Aorta (tissue), 5 donors: Measurements from ENCODE around the gene NUAK1. TPM values are rescaled to one million over a fixed set of nuclear protein-coding genes. Genes with fewer than 3 reads are reported as not detected.

Experiments used
- ATAC-seq: fragments of 200-7000 bp; cut with Tn5 transposase; one replicate; pipeline ENCODE4 v1.9.1; 2022; ENCODE audit warnings: moderate library complexity; ENCODE audit not compliant: low FRiP score
- DNase-seq, 2 donors: peaks; one replicate each; pipeline ENCODE4 v3.0.0-alpha.2; 2020
- H3K27ac ChIP-seq, 2 donors: one replicate each; pipeline ENCODE4 v1.5.1; 2013; ENCODE audit warnings: low read length in 2 of 2, mild to moderate bottlenecking in 2 of 2, moderate library complexity in 2 of 2, control low read depth in 1 of 2, inconsistent platforms in 1 of 2, low read depth in 1 of 2
- H3K27me3 ChIP-seq, 2 donors: one replicate each; pipeline ENCODE4 v1.6.1; 2013; ENCODE audit warnings: control low read depth in 1 of 2, low read length in 1 of 2, mild to moderate bottlenecking in 1 of 2, moderate library complexity in 1 of 2; ENCODE audit not compliant: insufficient read depth in 2 of 2, control insufficient read depth in 1 of 2
- H3K36me3 ChIP-seq, 2 donors: one replicate each; pipeline ENCODE4 v1.6.1; 2013; ENCODE audit warnings: control low read depth in 1 of 2, low read length in 1 of 2, mild to moderate bottlenecking in 1 of 2; ENCODE audit not compliant: insufficient read depth in 2 of 2, control insufficient read depth in 1 of 2
- H3K4me1 ChIP-seq, 2 donors: one replicate each; pipeline ENCODE4 v1.6.1; 2013; ENCODE audit warnings: low read length in 2 of 2, control low read depth in 1 of 2, mild to moderate bottlenecking in 1 of 2, moderate library complexity in 1 of 2; ENCODE audit not compliant: insufficient read depth in 2 of 2, control insufficient read depth in 1 of 2
- H3K4me3 ChIP-seq, 2 donors: one replicate each; pipeline ENCODE4 v1.5.1; 2013; ENCODE audit warnings: low read length in 2 of 2, control low read depth in 1 of 2, mild to moderate bottlenecking in 1 of 2
- H3K9me3 ChIP-seq: one replicate; pipeline ENCODE4 v1.6.1; 2013; ENCODE audit warnings: mild to moderate bottlenecking, low read length; ENCODE audit not compliant: control insufficient read depth
- WGBS, 2 donors: extraction: QIAGEN DNeasy Blood & Tissue Kit; methylation state at CpG; one replicate each; pipeline ENCODE4 v1.1.7; 2013; 5-methylcytosine and 5-hydroxymethylcytosine counted together
- intact Hi-C, 2 donors: fragments of 100-400 bp; cut with DNase I; formaldehyde crosslinking; loops; one replicate each; pipeline versions ENCODE4 v1.14.2 to v1.15.0; 2022
- polyA plus RNA-seq, 2 donors: library from polyadenylated mRNA; stranded (reverse); fragments of 200-250 nt; gene quantifications; one replicate each; pipeline ENCODE4 v1.2.3, GENCODE V29; 2013
- total RNA-seq, 2 donors: library from RNA; stranded (reverse); fragmentation: NEBNext Ultra II Directional; extraction: Animal tissue kit (Norgen Biotek cat#: 25700); gene quantifications; one replicate each; pipeline ENCODE4 v1.2.1, GENCODE V29; 2021
- donor health status: healthy with polysubstance abuse.
- donor health status: Bipolar disorder and iron deficiency.
- donor health status: DM: no; HTN: no; CAD: no.
- donor health status: DM: no; HTN: no; CAD: no.
- donor health status: DM: yes; HTN: yes; CAD: no.

The NUAK1 gene
- total and polyA plus RNA-seq, 4 donors: 5.3 to 37.7 (median 18.5) TPM

GRCh38 chr12:106082216-106083175 lies 56.3 kb downstream of the NUAK1 start:
- Histone ChIP-seq H3K9me3 (no peaks in the 10 kb centered on the region), H3K4me3 (no peak overlapping the region), H3K4me1 (peaks cover 8 to 12% of the 10 kb centered on the region in 2 donors), H3K27me3 (no peaks in the 10 kb centered on the region), H3K27ac (peak overlapping the region; percentile 51 to 90), H3K36me3 (no peaks in the 10 kb centered on the region)
- DNase-seq: no peak
- WGBS, 2 donors: 38 to 56% methylated on average over 15 of the region's 15 CpGs
- intact Hi-C loops: loop anchor here (5.0 to 10.0 kb wide), 5 partner anchors 40 to 338 kb away; no protein-coding TSS in a partner anchor
- peak; percentile 22 for ATAC-seq

- H3K36me3 ChIP-seq: no peaks in the 10 kb centered on the region
- peaks cover 8 to 12% of the 10 kb centered on the region in 2 donors for H3K4me1 ChIP-seq
- ATAC-seq (no peak), DNase-seq (no peak)
- no peak overlapping the region for H3K4me3 ChIP-seq
- peak overlapping the region in 1 of 2 donors; percentile 85 for H3K27ac ChIP-seq
- intact Hi-C loops: loop anchor here (5.0 to 10.0 kb wide), 5 partner anchors 41 to 337 kb away; no protein-coding TSS in a partner anchor
- H3K9me3 ChIP-seq: no peaks in the 10 kb centered on the region
- H3K27me3 ChIP-seq: no peaks in the 10 kb centered on the region
Measured at GRCh38 chr12:106081606-106082005, 57.1 kb downstream of the NUAK1 start.

- ATAC-seq: no peak
- WGBS, 2 donors: 43 to 46% methylated on average over 5 of the region's 5 CpGs
- no peak for DNase-seq
- Histone ChIP-seq H3K27ac (peak overlapping the region; percentile 83 to 88), H3K9me3 (no peaks in the 10 kb centered on the region), H3K4me1 (peaks cover 8 to 12% of the 10 kb centered on the region in 2 donors), H3K4me3 (no peak overlapping the region), H3K36me3 (no peaks in the 10 kb centered on the region), H3K27me3 (no peaks in the 10 kb centered on the region)
- intact Hi-C loops: loop anchor here (5.0 to 10.0 kb wide), 5 partner anchors 42 to 336 kb away; no protein-coding TSS in a partner anchor
Measured at GRCh38 chr12:106080791-106081170, 58.0 kb downstream of the NUAK1 start.

- Histone ChIP-seq H3K4me1 (peaks cover 8 to 12% of the 10 kb centered on the region in 2 donors), H3K4me3 (no peak overlapping the region), H3K27ac (peak overlapping the region; percentile 83 to 100), H3K9me3 (no peaks in the 10 kb centered on the region), H3K27me3 (no peaks in the 10 kb centered on the region), H3K36me3 (no peaks in the 10 kb centered on the region)
- peak; percentile 59 for ATAC-seq
- intact Hi-C loops: loop anchor here (5.0 to 10.0 kb wide), 5 partner anchors 42 to 335 kb away; no protein-coding TSS in a partner anchor
- 4 to 9% methylated on average over 9 of the region's 9 CpGs for WGBS, 2 donors
- no peak for DNase-seq
Measured at GRCh38 chr12:106080041-106080790, 58.5 kb downstream of the NUAK1 start.

GRCh38 chr12:106079148-106079738 lies 59.5 kb downstream of the NUAK1 start:
- H3K9me3 ChIP-seq: no peaks in the 10 kb centered on the region
- peaks cover 8 to 15% of the 10 kb centered on the region in 2 donors for H3K4me1 ChIP-seq
- no peak for ATAC-seq
- intact Hi-C loops: no loop called here
- 67 to 79% methylated on average over 1 of the region's 1 CpG for WGBS, 2 donors
- no peak overlapping the region for H3K4me3 ChIP-seq
- H3K27me3 ChIP-seq: no peaks in the 10 kb centered on the region
- DNase-seq: no peak
- H3K36me3 ChIP-seq: no peaks in the 10 kb centered on the region
- H3K27ac ChIP-seq: peak overlapping the region; percentile 22 to 100

GRCh38 chr12:106078358-106079010 lies 60.3 kb downstream of the NUAK1 start:
- Histone ChIP-seq H3K4me3 (no peak overlapping the region), H3K36me3 (no peaks in the 10 kb centered on the region), H3K27ac (peak overlapping the region; percentile 34 to 100), H3K27me3 (no peaks in the 10 kb centered on the region), H3K9me3 (no peaks in the 10 kb centered on the region), H3K4me1 (peaks cover 8 to 15% of the 10 kb centered on the region in 2 donors)
- intact Hi-C loops: no loop called here
- WGBS, 2 donors: 25 to 35% methylated on average over 10 of the region's 10 CpGs
- ATAC-seq (peak; percentile 62), DNase-seq (peak; percentile 85 to 92)

DNA sequence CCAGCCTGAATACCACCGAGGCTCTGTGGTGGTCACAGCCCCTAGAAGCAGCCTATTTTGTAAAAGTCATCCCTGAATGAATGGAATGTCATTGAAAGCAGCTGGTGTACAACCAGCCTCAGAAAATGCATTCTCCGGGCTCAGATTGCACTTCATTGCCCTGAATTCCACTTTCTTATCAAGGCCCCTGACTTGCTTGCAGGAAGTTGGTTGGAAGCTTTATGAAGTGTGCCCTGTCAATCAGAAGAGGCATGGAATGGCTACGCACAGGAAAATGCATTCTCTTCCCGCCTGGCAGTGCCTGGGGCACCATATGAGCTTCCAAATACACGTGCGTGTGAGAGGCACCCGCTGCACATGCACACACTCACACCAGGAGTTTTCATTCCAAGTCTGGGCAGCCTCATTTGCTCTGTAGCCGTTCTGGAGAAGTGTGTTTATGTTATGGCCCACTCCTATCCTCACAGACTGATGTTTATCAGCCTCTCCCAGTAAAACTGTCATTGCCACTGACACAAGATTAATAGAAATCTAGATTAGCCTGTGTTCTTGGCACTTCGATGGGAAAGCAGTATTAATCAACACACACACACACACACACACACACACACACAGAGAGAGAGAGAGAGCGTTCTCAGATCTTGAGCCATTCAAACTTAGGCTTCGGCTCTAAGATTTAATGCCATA lies 63.9 kb downstream of the NUAK1 start:
- Histone ChIP-seq H3K4me3 (no peak overlapping the region), H3K9me3 (no peaks in the 10 kb centered on the region), H3K4me1 (peaks cover 3 to 14% of the 10 kb centered on the region in 2 donors), H3K36me3 (peaks cover 0 to 2% of the 10 kb centered on the region in 2 donors), H3K27me3 (no peaks in the 10 kb centered on the region), H3K27ac (peak overlapping the region; percentile 68 to 69)
- DNase-seq: peak in 1 of 2 donors; percentile 45
- ATAC-seq: peak; percentile 55
- intact Hi-C loops: loop anchor here (5.0 kb wide), 1 partner anchor 43 kb away; no protein-coding TSS in a partner anchor
- 1 to 6% methylated on average over 11 of the region's 11 CpGs for WGBS, 2 donors
